A549 (cell line): ENCODE data around the gene LRRC3C. TPM values are rescaled to one million over a fixed set of nuclear protein-coding genes. Genes with fewer than 3 reads are reported as not detected.

Experiments
- ATAC-seq, 2 experiments: fragments of 200-7000 bp in 1 of 2; fragments of >200 bp in 1 of 2; cut with Nextera tagmentation in 1 of 2; cut with Tn5 transposase in 1 of 2; 3 replicates each; pipeline versions ENCODE4 v1.8.0 to v1.9.1; 2018 to 2020; ENCODE audit warnings: mild to moderate bottlenecking in 1 of 2, moderate library complexity in 1 of 2
- CTCF ChIA-PET: fragments of 300-600 bp; sonication (Branson Sonifier 250); formaldehyde crosslinking; extraction: SDS; loops from one replicate; lab custom pipeline; 2021; ENCODE audit warnings: antibody characterized with exemption, inconsistent platforms; lab: Yijun Ruan, JAX
- POLR2A ChIA-PET: fragments of 350-600 bp; formaldehyde crosslinking; extraction: SDS; loops from one replicate; lab custom pipeline; 2021; ENCODE audit warnings: antibody characterized with exemption, inconsistent platforms; lab: Yijun Ruan, JAX
- DNase-seq, 2 experiments: peaks; one replicate each; pipeline versions ENCODE4 v3.0.0 to v3.0.0-alpha.2; 2011 to 2016; ENCODE audit warnings: low read depth in 1 of 2, low spot score in 1 of 2
- FAIRE-seq: peaks from 2 replicates; lab custom pipeline; 2011; peaks lifted over from hg19 to GRCh38; lab: Jason Lieb, UNC
- H3K27ac ChIP-seq, 2 experiments: fragments of >200 bp; sonication (Bioruptor Twin); formaldehyde crosslinking; 3 replicates each; pipeline ENCODE4 v1.5.1; 2016 to 2017
- H3K4me1 ChIP-seq: fragments of >200 bp; sonication (Bioruptor Twin); formaldehyde crosslinking; 3 replicates; pipeline ENCODE4 v1.6.1; 2016
- H3K4me2 ChIP-seq: fragments of >200 bp; sonication (Bioruptor Twin); formaldehyde crosslinking; 3 replicates; pipeline ENCODE4 v1.6.1; 2016
- H3K4me3 ChIP-seq: fragments of >200 bp; sonication (Bioruptor Twin); formaldehyde crosslinking; 3 replicates; pipeline ENCODE4 v1.5.1; 2016
- H3K9me3 ChIP-seq: fragments of >200 bp; sonication (Bioruptor Twin); formaldehyde crosslinking; 3 replicates; pipeline ENCODE4 v1.6.1; 2016
- BCL3 ChIP-seq: fragments of >200 bp; sonication (Bioruptor Twin); formaldehyde crosslinking; IDR thresholded peaks from 3 replicates; pipeline ENCODE4 v1.6.1; 2016
- CBX8 ChIP-seq: fragments of 200-600 bp; sonication (generic); IDR thresholded peaks from 2 replicates; pipeline ENCODE4 v1.6.1; 2016
- CTCF ChIP-seq: fragments of >200 bp; sonication (Bioruptor Twin); formaldehyde crosslinking; IDR thresholded peaks from 3 replicates; pipeline ENCODE4 v1.5.1; 2016
- E2F6 ChIP-seq: IDR thresholded peaks from 2 replicates; pipeline ENCODE4 v1.6.1; 2012; ENCODE audit warnings: low read depth, borderline replicate concordance
- ELK1 ChIP-seq: fragments of 150-350 bp; IDR thresholded peaks from 2 replicates; pipeline ENCODE4 v1.6.1; 2014; ENCODE audit warnings: low read depth, mild to moderate bottlenecking, low read length
- FOXS1 ChIP-seq: fragments of 250-450 bp; sonication (Bioruptor Pico); IDR thresholded peaks from 2 replicates; pipeline ENCODE4 v1.5.0; 2020; ENCODE audit warnings: mild to moderate bottlenecking, moderate library complexity
- HDAC2 ChIP-seq: fragments of 200-600 bp; sonication (generic); IDR thresholded peaks from 2 replicates; pipeline ENCODE4 v1.6.1; 2016
- HES2 ChIP-seq: fragments of >200 bp; sonication (Bioruptor Twin); formaldehyde crosslinking; IDR thresholded peaks from 2 replicates; pipeline ENCODE4 v1.6.1; 2016
- HEYL ChIP-seq: fragments of 250-450 bp; sonication (Bioruptor Pico); IDR thresholded peaks from 2 replicates; pipeline ENCODE4 v1.8.0; 2021; ENCODE audit warnings: mild to moderate bottlenecking, moderate library complexity
- HMGXB4 ChIP-seq: fragments of 250-450 bp; sonication (Bioruptor Pico); IDR thresholded peaks from 2 replicates; pipeline ENCODE4 v1.5.0; 2021; ENCODE audit warnings: mild to moderate bottlenecking, moderate library complexity, borderline replicate concordance
- HOXB5 ChIP-seq: fragments of 250-450 bp; sonication (Bioruptor Pico); IDR thresholded peaks from 2 replicates; pipeline ENCODE4 v1.5.0; 2020; ENCODE audit warnings: mild to moderate bottlenecking, moderate library complexity
- MAFK ChIP-seq: fragments of 450-650 bp; IDR thresholded peaks from 2 replicates; pipeline ENCODE4 v1.6.1; 2014; ENCODE audit not compliant: partially characterized antibody
- MYC ChIP-seq: IDR thresholded peaks from 2 replicates; pipeline ENCODE4 v1.6.1; 2012; ENCODE audit warnings: mild to moderate bottlenecking, inconsistent platforms, low read length, improper control_type of control experiment, borderline replicate concordance
- NFE2L2 ChIP-seq: fragments of 150-350 bp; conservative IDR thresholded peaks from 2 replicates; pipeline ENCODE4 v1.6.1; 2014; ENCODE audit warnings: low read length
- SREBF2 ChIP-seq: fragments of 450-650 bp; IDR thresholded peaks from 2 replicates; pipeline ENCODE4 v1.6.1; 2014; ENCODE audit warnings: mild to moderate bottlenecking, moderate library complexity
- USF2 ChIP-seq: fragments of 450-650 bp; IDR thresholded peaks from 2 replicates; pipeline ENCODE4 v1.6.1; 2014; ENCODE audit warnings: antibody characterized with exemption
- ZC3H11A ChIP-seq: fragments of 450-650 bp; IDR thresholded peaks from 2 replicates; pipeline ENCODE4 v1.6.1; 2014; ENCODE audit warnings: antibody characterized with exemption, mild to moderate bottlenecking
- WGBS: methylation state at CpG from one replicate; pipeline ENCODE4 v1.1.6; 2017; ENCODE audit errors: missing lambda C conversion rate; 5-methylcytosine and 5-hydroxymethylcytosine counted together
- polyA plus RNA-seq, 4 experiments: library from polyadenylated mRNA; depleted of rRNA in 3 of 4; stranded (reverse); fragments of >200 nt; fragmentation: RNase III in 1 of 4; extraction: RNeasy Plus Mini Kit Qiagen cat#74134 plus additional on column Dnase treatment in 1 of 4; gene quantifications; 2 replicates in 3 of 4; 3 replicates in 1 of 4; pipeline ENCODE4 v1.2.3, GENCODE V29; 2011 to 2017

The LRRC3C gene
- polyA plus RNA-seq, 2 of the 4 experiments (the other 2 are of a cell fraction) = not detected

- 91% methylated on average over 11 of the region's 11 CpGs for WGBS
- H3K4me2 ChIP-seq = no peak overlapping the region
- TF ChIP-seq CTCF (no peak), NFE2L2 (no peak), ZC3H11A (no peak), CBX8 (no peak), HDAC2 (no peak), SREBF2 (no peak), MAFK (no peak)
- H3K27ac ChIP-seq = no peak overlapping the region
- no peaks in the 10 kb centered on the region; the same call in 2 of the 3 replicates for H3K4me1 ChIP-seq
- ATAC-seq (no peak), FAIRE-seq (no peak), DNase-seq (no peak)
- H3K4me3 ChIP-seq = no peak overlapping the region
- CTCF ChIA-PET = interaction anchor here (1.0 to 4.2 kb wide), 5 partner anchors 8 to 39 kb away, joined by 3 to 27 read pairs (median 8); partner anchors contain the start of gene PSMD3
- POLR2A ChIA-PET = no interaction called here
- H3K9me3 ChIP-seq = no peaks in the 10 kb centered on the region
These were observed 60.8 kb downstream of the LRRC3C start for GRCh38 chr17:39988206-39988810.

- no peak overlapping the region for H3K27ac ChIP-seq
- ChIA-PET POLR2A (interaction anchor here (1.2 kb wide), 1 partner anchor 14 kb away, joined by 5 read pairs; no protein-coding TSS in a partner anchor), CTCF (interaction anchor here (1.4 to 10.8 kb wide), 4 partner anchors 14 to 199 kb away, joined by 3 to 104 read pairs (median 6); partner anchors contain the start of genes CSF3 and PSMD3)
- no peak overlapping the region for H3K4me2 ChIP-seq
- no peaks in the 10 kb centered on the region for H3K4me1 ChIP-seq
- no peak overlapping the region for H3K4me3 ChIP-seq
- DNase-seq = no peak
- H3K9me3 ChIP-seq = no peaks in the 10 kb centered on the region
- WGBS = 97% methylated on average over 11 of the region's 11 CpGs
- no peak for TF ChIP-seq FOXS1 (CRISPR knock-in tag)
- TF ChIP-seq MYC = no peak
- no peak for TF ChIP-seq USF2
- TF ChIP-seq HEYL (CRISPR knock-in tag) = no peak
- no peak for TF ChIP-seq BCL3
- TF ChIP-seq HMGXB4 (CRISPR knock-in tag) = no peak
- no peak for TF ChIP-seq E2F6
- TF ChIP-seq HOXB5 (CRISPR knock-in tag) = no peak
- no peak for TF ChIP-seq HES2
- no peak for TF ChIP-seq ELK1
- TF ChIP-seq, all 56 proteins: peak for 0
- ATAC-seq (no peak), FAIRE-seq (no peak)
These were observed 66.9 kb downstream of the LRRC3C start for GRCh38 chr17:39994448-39994847.

Other genes with a start within 250 kb of the LRRC3C start
- gene PGAP3, start 239.7 kb upstream of the LRRC3C start, polyA plus RNA-seq (2011; rRNA removed) = 8.5 and 10.6 TPM in 2 replicates
- gene PGAP3, start 239.7 kb upstream of the LRRC3C start, polyA plus RNA-seq (2017; fragmentation: RNase III; extraction: RNeasy Plus Mini Kit Qiagen cat#74134 plus additional on column Dnase treatment) = 6.2 to 8.0 TPM (median 7.3 TPM) in 3 replicates
- 22.4 and 34.8 TPM in 2 replicates for gene ERBB2, start 227.7 kb upstream of the LRRC3C start, polyA plus RNA-seq (2011; rRNA removed)
- gene ERBB2, start 227.7 kb upstream of the LRRC3C start, polyA plus RNA-seq (2017; fragmentation: RNase III; extraction: RNeasy Plus Mini Kit Qiagen cat#74134 plus additional on column Dnase treatment) = 28.6 to 32.4 TPM (median 32.0 TPM) in 3 replicates
- gene MIEN1, start 197.2 kb upstream of the LRRC3C start, polyA plus RNA-seq (2011; rRNA removed) = 63.9 and 111 TPM in 2 replicates
- gene MIEN1, start 197.2 kb upstream of the LRRC3C start, polyA plus RNA-seq (2017; fragmentation: RNase III; extraction: RNeasy Plus Mini Kit Qiagen cat#74134 plus additional on column Dnase treatment) = 73.2 to 86.5 TPM (median 85.5 TPM) in 3 replicates
- gene GRB7, start 189.8 kb upstream of the LRRC3C start, polyA plus RNA-seq (2011; rRNA removed) = 5.9 and 8.6 TPM in 2 replicates
- gene GRB7, start 189.8 kb upstream of the LRRC3C start, polyA plus RNA-seq (2017; fragmentation: RNase III; extraction: RNeasy Plus Mini Kit Qiagen cat#74134 plus additional on column Dnase treatment) = 5.0 to 10.7 TPM (median 10.1 TPM) in 3 replicates
- not detected in 2 replicates for gene IKZF3, start 63.4 kb upstream of the LRRC3C start, polyA plus RNA-seq (2011; rRNA removed)
- not detected in 3 replicates for gene IKZF3, start 63.4 kb upstream of the LRRC3C start, polyA plus RNA-seq (2017; fragmentation: RNase III; extraction: RNeasy Plus Mini Kit Qiagen cat#74134 plus additional on column Dnase treatment)
- gene ZPBP2, start 59.5 kb upstream of the LRRC3C start, polyA plus RNA-seq (2011; rRNA removed) = not detected in 2 replicates
- not detected in 3 replicates for gene ZPBP2, start 59.5 kb upstream of the LRRC3C start, polyA plus RNA-seq (2017; fragmentation: RNase III; extraction: RNeasy Plus Mini Kit Qiagen cat#74134 plus additional on column Dnase treatment)
- 7.7 and 9.4 TPM in 2 replicates for gene GSDMB, start 9.1 kb upstream of the LRRC3C start, polyA plus RNA-seq (2011; rRNA removed)
- gene GSDMB, start 9.1 kb upstream of the LRRC3C start, polyA plus RNA-seq (2017; fragmentation: RNase III; extraction: RNeasy Plus Mini Kit Qiagen cat#74134 plus additional on column Dnase treatment) = 4.9 to 6.8 TPM (median 6.4 TPM) in 3 replicates
- gene ORMDL3, start 131 bp upstream of the LRRC3C start, polyA plus RNA-seq (2011; rRNA removed) = 26.9 and 49.0 TPM in 2 replicates
- 41.4 to 52.1 TPM (median 51.0 TPM) in 3 replicates for gene ORMDL3, start 131 bp upstream of the LRRC3C start, polyA plus RNA-seq (2017; fragmentation: RNase III; extraction: RNeasy Plus Mini Kit Qiagen cat#74134 plus additional on column Dnase treatment)
- gene GSDMA, start 35.3 kb downstream of the LRRC3C start, polyA plus RNA-seq (2011; rRNA removed) = not detected in 2 replicates
- gene GSDMA, start 35.3 kb downstream of the LRRC3C start, polyA plus RNA-seq (2017; fragmentation: RNase III; extraction: RNeasy Plus Mini Kit Qiagen cat#74134 plus additional on column Dnase treatment) = not detected in 3 replicates
- gene PSMD3, start 53.1 kb downstream of the LRRC3C start, polyA plus RNA-seq (2011; rRNA removed) = 87.7 and 113 TPM in 2 replicates
- gene PSMD3, start 53.1 kb downstream of the LRRC3C start, polyA plus RNA-seq (2017; fragmentation: RNase III; extraction: RNeasy Plus Mini Kit Qiagen cat#74134 plus additional on column Dnase treatment) = 186 to 193 TPM (median 187 TPM) in 3 replicates
- 0.41 TPM in 1 of 2 replicates, not detected in the other for gene CSF3, start 87.7 kb downstream of the LRRC3C start, polyA plus RNA-seq (2011; rRNA removed)
- not detected in 3 replicates for gene CSF3, start 87.7 kb downstream of the LRRC3C start, polyA plus RNA-seq (2017; fragmentation: RNase III; extraction: RNeasy Plus Mini Kit Qiagen cat#74134 plus additional on column Dnase treatment)
- gene MED24, start 126.7 kb downstream of the LRRC3C start, polyA plus RNA-seq (2011; rRNA removed) = 63.6 and 89.5 TPM in 2 replicates
- gene MED24, start 126.7 kb downstream of the LRRC3C start, polyA plus RNA-seq (2017; fragmentation: RNase III; extraction: RNeasy Plus Mini Kit Qiagen cat#74134 plus additional on column Dnase treatment) = 60.7 to 64.5 TPM (median 60.8 TPM) in 3 replicates
- 20.1 and 27.4 TPM in 2 replicates for gene THRA, start 135.2 kb downstream of the LRRC3C start, polyA plus RNA-seq (2011; rRNA removed)
- 16.1 to 23.7 TPM (median 22.5 TPM) in 3 replicates for gene THRA, start 135.2 kb downstream of the LRRC3C start, polyA plus RNA-seq (2017; fragmentation: RNase III; extraction: RNeasy Plus Mini Kit Qiagen cat#74134 plus additional on column Dnase treatment)
- gene NR1D1, start 172.9 kb downstream of the LRRC3C start, polyA plus RNA-seq (2011; rRNA removed) = 1.2 and 2.4 TPM in 2 replicates
- 3.0 to 4.6 TPM (median 4.4 TPM) in 3 replicates for gene NR1D1, start 172.9 kb downstream of the LRRC3C start, polyA plus RNA-seq (2017; fragmentation: RNase III; extraction: RNeasy Plus Mini Kit Qiagen cat#74134 plus additional on column Dnase treatment)
- 87.8 and 95.1 TPM in 2 replicates for gene MSL1, start 194.2 kb downstream of the LRRC3C start, polyA plus RNA-seq (2011; rRNA removed)
- 60.4 to 70.1 TPM (median 64.8 TPM) in 3 replicates for gene MSL1, start 194.2 kb downstream of the LRRC3C start, polyA plus RNA-seq (2017; fragmentation: RNase III; extraction: RNeasy Plus Mini Kit Qiagen cat#74134 plus additional on column Dnase treatment)
- 62.8 and 67.9 TPM in 2 replicates for gene CASC3, start 212.8 kb downstream of the LRRC3C start, polyA plus RNA-seq (2011; rRNA removed)
- 44.5 to 48.2 TPM (median 45.5 TPM) in 3 replicates for gene CASC3, start 212.8 kb downstream of the LRRC3C start, polyA plus RNA-seq (2017; fragmentation: RNase III; extraction: RNeasy Plus Mini Kit Qiagen cat#74134 plus additional on column Dnase treatment)
- gene RAPGEFL1, start 249.7 kb downstream of the LRRC3C start, polyA plus RNA-seq (2011; rRNA removed) = 3.7 and 4.1 TPM in 2 replicates
- gene RAPGEFL1, start 249.7 kb downstream of the LRRC3C start, polyA plus RNA-seq (2017; fragmentation: RNase III; extraction: RNeasy Plus Mini Kit Qiagen cat#74134 plus additional on column Dnase treatment) = 4.7 to 4.8 TPM (median 4.8 TPM) in 3 replicates